Activated CD4-positive, alpha-beta T cell treated with anti-CD3 and anti-CD28 coated beads, Interleukin-2, amount 50 U/mL, for 16 hours (primary cell): ENCODE data around the gene POLR1D.
A peak's percentile ranks its signal among the peaks of the same experiment; 100 is the strongest.
"Not testable (repeated sequence)": the region's sequence is repeated elsewhere in the genome, so short reads cannot be mapped to it uniquely, and the experiment has no call there.

Experiments
- DNase-seq: peaks from one replicate; pipeline ENCODE4 v3.0.0-alpha.2; 2020

POLR1D gene

GRCh38 chr13:27619093-27619727 is 2.5 kb upstream of the POLR1D start:
- DNase-seq = no peak

GRCh38 chr13:27619728-27620376 is 1.8 kb upstream of the POLR1D start:
- peak; percentile 46 for DNase-seq

- peak; percentile 98 for DNase-seq
Measured at GRCh38 chr13:27620377-27621115, 1.1 kb upstream of the POLR1D start, which contains the start of gene LNX2. Gene LNX2, minus strand, starts transcription at chr13:27620529. Its CDS starts 38,826 bp downstream, at chr13:27581703.

- DNase-seq = no peak
Measured at GRCh38 chr13:27621116-27621365, 651 bp upstream of the POLR1D start.

GRCh38 chr13:27622102-27622820 is 569 bp downstream of the POLR1D start:
- DNase-seq = no peak

- DNase-seq = no peak
Measured at GRCh38 chr13:27622881-27623280, 1.2 kb downstream of the POLR1D start.

GRCh38 chr13:27624071-27624470 is 2.4 kb downstream of the POLR1D start:
- no peak for DNase-seq

GRCh38 chr13:27625839-27626238 is 4.1 kb downstream of the POLR1D start:
- DNase-seq = no peak

- DNase-seq = peak; percentile 45
Measured at GRCh38 chr13:27627380-27627779, 5.7 kb downstream of the POLR1D start.

GRCh38 chr13:27628081-27628480 is 6.4 kb downstream of the POLR1D start:
- DNase-seq = no peak

GRCh38 chr13:27628766-27629165 is 7.1 kb downstream of the POLR1D start:
- not testable (repeated sequence) for DNase-seq

- DNase-seq = no peak
Measured at GRCh38 chr13:27631156-27631555, 9.5 kb downstream of the POLR1D start.

- no peak for DNase-seq
Measured at GRCh38 chr13:27631665-27632064, 10.0 kb downstream of the POLR1D start.

- no peak for DNase-seq
Measured at GRCh38 chr13:27632214-27632613, 10.5 kb downstream of the POLR1D start.

- DNase-seq = no peak
Measured at GRCh38 chr13:27632648-27633047, 11.0 kb downstream of the POLR1D start.

GRCh38 chr13:27634231-27634630 is 12.5 kb downstream of the POLR1D start:
- no peak for DNase-seq

GRCh38 chr13:27634791-27635190 is 13.1 kb downstream of the POLR1D start:
- no peak for DNase-seq

GRCh38 chr13:27635266-27635665 is 13.6 kb downstream of the POLR1D start:
- DNase-seq = no peak

- DNase-seq = no peak
Measured at GRCh38 chr13:27636589-27637288, 15.0 kb downstream of the POLR1D start.

- DNase-seq = no peak
Measured at GRCh38 chr13:27637289-27637626, 15.6 kb downstream of the POLR1D start.

- no peak for DNase-seq
Measured at GRCh38 chr13:27638001-27638400, 16.3 kb downstream of the POLR1D start.

- DNase-seq = no peak
Measured at GRCh38 chr13:27638521-27638920, 16.8 kb downstream of the POLR1D start.

GRCh38 chr13:27639186-27639585 is 17.5 kb downstream of the POLR1D start:
- DNase-seq = no peak
